Naive B cell (primary cell): ENCODE results near the gene KCNH2. TPM values are rescaled to one million over a fixed set of nuclear protein-coding genes. Genes with fewer than 3 reads are reported as not detected.

ENCODE experiments used
- ATAC-seq, 2 donors: fragments of 150-1000 bp; cut with Tn5 transposase; 2 replicates each; pipeline ENCODE4 v1.10.0; 2021; ENCODE audit warnings: low read depth in 2 of 2, mild to moderate bottlenecking in 2 of 2, moderate library complexity in 2 of 2
- DNase-seq: peaks from one replicate; pipeline ENCODE4 v3.0.0; 2022
- H3K27ac Mint-ChIP-seq, 6 donors: one replicate each; pipeline ENCODE4 v1.8.0; 2020 to 2022; ENCODE audit warnings: mild to moderate bottlenecking in 6 of 6, mixed read lengths in 6 of 6, moderate library complexity in 5 of 6, inconsistent platforms in 2 of 6
- H3K27me3 Mint-ChIP-seq, 3 donors: one replicate each; pipeline ENCODE4 v1.8.0; 2021 to 2022; ENCODE audit warnings: mixed read lengths in 3 of 3, mild to moderate bottlenecking in 1 of 3
- H3K36me3 Mint-ChIP-seq, 2 donors: one replicate each; pipeline ENCODE4 v1.8.0; 2020 to 2022; ENCODE audit warnings: mixed read lengths in 2 of 2, inconsistent platforms in 1 of 2, mild to moderate bottlenecking in 1 of 2
- H3K4me1 Mint-ChIP-seq, 3 donors: one replicate each; pipeline ENCODE4 v1.8.0; 2020 to 2022; ENCODE audit warnings: mixed read lengths in 3 of 3, inconsistent platforms in 1 of 3, mild to moderate bottlenecking in 1 of 3, moderate library complexity in 1 of 3
- H3K4me3 Mint-ChIP-seq, 8 donors: one replicate each; pipeline ENCODE4 v1.8.0; 2020 to 2022; ENCODE audit warnings: mild to moderate bottlenecking in 8 of 8, mixed read lengths in 8 of 8, moderate library complexity in 8 of 8, inconsistent platforms in 2 of 8
- H3K9me3 Mint-ChIP-seq, 7 donors: one replicate each; pipeline ENCODE4 v1.8.0; 2020 to 2022; ENCODE audit warnings: mixed read lengths in 7 of 7, mild to moderate bottlenecking in 5 of 7, inconsistent platforms in 2 of 7, moderate library complexity in 1 of 7
- polyA plus RNA-seq, 6 donors: library from polyadenylated mRNA; unstranded; fragments of 300-500 nt; fragmentation: Illumina TruSeq; gene quantifications; one replicate each; pipeline ENCODE4 v1.2.3, GENCODE V29; 2021; ENCODE audit warnings: low read depth in 6 of 6

KCNH2 gene
- polyA plus RNA-seq, 6 donors from 2014 or later, result 0.17 to 0.29 (median 0.29) TPM; not detected in 3

DNA sequence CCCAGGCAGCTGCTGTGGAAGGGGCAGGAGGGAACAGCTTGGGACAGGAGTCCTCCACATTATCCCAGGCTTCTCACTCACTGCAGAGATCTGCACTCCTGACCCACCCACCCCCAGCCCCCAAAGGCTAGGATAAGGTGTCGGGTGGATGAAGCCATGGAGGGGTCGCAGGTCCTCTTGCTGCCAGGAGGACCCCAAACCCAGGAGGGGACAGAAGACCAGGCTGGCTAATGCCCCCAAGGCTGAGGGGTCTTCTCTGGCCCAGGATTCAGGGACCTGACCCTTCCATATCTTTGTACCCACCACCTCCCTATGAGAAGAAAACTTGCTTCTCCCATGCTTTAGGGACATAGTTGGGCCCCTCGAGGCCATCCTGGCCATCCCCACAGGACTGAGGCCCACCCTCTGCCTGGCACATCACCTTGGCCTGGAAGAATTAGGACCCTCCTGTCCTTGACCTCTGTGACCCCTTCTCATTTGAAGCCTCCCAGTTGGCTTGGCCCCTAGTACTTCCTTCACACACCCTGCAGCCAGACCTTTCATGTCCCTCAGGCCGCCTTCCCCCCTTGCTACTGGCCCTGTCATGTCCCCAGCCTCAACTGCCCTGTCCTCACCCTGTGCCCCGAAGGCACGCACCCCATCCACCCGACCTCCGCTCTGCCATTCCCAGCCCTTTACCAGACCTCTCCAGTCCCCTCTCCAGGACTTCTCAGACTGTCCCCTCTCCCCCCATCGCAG, 21.6 kb downstream of the KCNH2 start:
- peak overlapping the region in 2 of 6 donors; percentile 47 to 93 for H3K27ac Mint-ChIP-seq
- ATAC-seq (no peak), DNase-seq (no peak)
- peaks cover 0 to 10% of the 10 kb centered on the region in 2 donors for H3K36me3 Mint-ChIP-seq
- H3K4me3 Mint-ChIP-seq, result no peak overlapping the region
- H3K4me1 Mint-ChIP-seq, result peaks cover 5 to 7% (median 5%) of the 10 kb centered on the region in 3 donors
- no peaks in the 10 kb centered on the region for H3K9me3 Mint-ChIP-seq
- peaks cover 36 to 86% (median 78%) of the 10 kb centered on the region in 3 donors for H3K27me3 Mint-ChIP-seq

DNA sequence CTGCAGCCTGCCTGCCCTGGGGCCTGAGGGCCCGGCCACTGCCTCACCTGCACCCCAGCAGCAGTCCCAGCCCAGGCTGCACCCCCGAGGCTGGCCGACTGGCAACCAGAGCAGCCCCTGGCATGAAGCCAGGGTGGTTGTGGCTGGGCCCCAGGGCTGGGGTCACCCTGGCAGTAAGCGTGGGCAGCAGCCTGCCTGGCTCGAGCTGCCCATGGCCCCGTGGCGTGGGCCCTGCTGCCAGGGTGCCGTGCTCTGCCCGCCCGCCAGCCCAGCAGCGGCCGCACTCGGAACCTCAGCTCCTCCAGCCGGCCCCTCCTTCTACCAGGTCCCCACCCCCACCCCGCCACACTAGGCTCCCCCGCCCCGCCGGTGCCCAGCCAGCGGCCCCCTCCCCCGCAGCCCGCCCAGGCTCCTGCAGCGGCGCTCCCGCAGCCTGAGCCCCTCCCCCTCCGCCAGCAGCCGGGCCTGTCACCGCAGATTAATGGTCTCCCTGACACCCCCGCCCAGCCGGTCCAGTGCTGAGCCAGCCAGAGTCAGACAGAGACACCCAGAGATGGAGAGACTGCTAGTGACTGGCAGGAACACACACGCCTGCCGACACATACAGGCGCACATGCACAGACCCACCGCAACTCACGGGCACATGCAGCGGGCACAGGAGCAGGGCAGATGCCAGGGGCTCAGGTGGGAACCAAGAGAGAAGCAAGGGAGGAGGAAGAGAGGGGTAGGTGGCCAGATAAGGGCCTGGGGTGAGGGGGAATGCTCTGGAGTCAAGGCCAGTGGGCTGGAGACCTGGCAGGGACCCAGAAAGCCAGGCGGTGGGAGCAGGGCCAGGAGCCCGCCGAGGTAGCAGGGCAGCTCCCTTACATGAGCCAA, 22.4 kb downstream of the KCNH2 start:
- DNase-seq, result no peak
- peaks cover 0 to 10% of the 10 kb centered on the region in 2 donors for H3K36me3 Mint-ChIP-seq
- no peak overlapping the region for H3K4me3 Mint-ChIP-seq
- no peak overlapping the region for H3K27ac Mint-ChIP-seq
- H3K4me1 Mint-ChIP-seq, result peaks cover 5 to 7% (median 5%) of the 10 kb centered on the region in 3 donors
- no peaks in the 10 kb centered on the region for H3K9me3 Mint-ChIP-seq
- peaks cover 36 to 79% (median 70%) of the 10 kb centered on the region in 3 donors for H3K27me3 Mint-ChIP-seq
- no peak for ATAC-seq

DNA sequence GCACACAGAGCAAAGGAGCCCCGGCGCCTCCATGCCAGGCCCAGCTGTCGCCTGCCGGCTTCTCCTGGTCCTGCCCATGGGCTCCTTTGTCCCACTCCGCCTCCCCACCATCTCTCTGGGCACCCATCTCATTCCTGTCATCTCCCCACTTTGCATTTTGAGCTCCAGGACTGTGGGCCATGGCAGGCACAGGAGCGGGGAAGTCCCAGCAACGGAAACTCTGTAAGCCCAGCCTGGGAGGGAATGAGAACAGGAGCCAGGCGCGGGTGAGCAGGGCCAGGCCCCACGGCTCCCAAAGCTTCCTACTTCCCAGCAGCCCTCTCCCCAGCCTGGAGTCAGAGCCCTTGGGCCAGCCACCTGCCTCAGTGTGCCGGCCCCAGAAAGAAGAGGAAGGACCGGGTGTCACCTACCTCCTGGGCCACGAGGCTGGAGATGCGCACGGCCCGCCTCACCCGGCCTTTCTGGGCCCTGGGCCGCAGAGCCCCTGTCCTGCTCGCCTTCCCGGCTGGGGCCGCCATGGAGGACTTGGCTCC, 23.1 kb downstream of the KCNH2 start:
- H3K4me3 Mint-ChIP-seq, result no peak overlapping the region
- H3K27ac Mint-ChIP-seq, result no peak overlapping the region
- H3K9me3 Mint-ChIP-seq, result no peaks in the 10 kb centered on the region
- H3K36me3 Mint-ChIP-seq, result peaks cover 0 to 10% of the 10 kb centered on the region in 2 donors
- ATAC-seq (no peak), DNase-seq (no peak)
- H3K27me3 Mint-ChIP-seq, result peaks cover 30 to 75% (median 63%) of the 10 kb centered on the region in 3 donors
- H3K4me1 Mint-ChIP-seq, result peaks cover 5 to 7% (median 5%) of the 10 kb centered on the region in 3 donors

DNA sequence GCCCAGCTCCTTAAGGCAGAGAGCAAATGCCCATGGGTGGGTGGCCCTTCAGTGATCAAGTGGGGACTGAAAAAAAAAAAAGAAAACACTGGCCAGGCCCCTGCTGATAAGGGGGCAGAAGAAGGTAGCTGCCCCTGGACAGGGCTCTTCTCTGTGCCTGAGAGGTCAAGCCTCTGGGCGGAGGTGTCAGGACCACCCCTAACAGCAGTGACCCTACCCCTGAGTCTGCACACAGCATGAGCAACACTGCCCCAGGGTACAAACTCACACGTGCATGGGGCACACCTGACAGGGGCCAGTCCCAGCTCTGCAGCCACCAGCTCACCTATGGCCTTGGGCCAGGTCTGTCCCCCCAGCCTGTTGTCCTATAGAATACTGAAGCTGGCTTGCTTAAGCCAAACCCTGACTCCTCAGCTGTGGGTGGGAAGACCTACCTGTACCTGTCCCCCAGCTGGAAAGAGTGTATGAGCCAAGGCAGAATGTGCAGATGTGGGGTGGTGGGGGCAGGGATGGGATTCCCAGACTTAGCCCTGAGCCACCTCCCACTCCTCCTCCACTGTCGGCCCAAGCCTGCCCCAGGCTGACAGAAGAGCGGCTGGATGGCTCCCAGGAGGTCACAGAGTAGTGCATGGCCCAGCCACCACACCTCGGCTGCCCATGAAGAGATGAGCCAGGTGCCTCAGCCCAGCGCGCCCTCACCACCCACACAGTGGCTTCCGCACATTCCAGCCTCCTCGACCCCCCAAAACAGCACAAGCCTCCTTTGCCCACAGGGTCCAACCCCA, 23.7 kb downstream of the KCNH2 start:
- Mint-ChIP-seq H3K36me3 (peaks cover 0 to 10% of the 10 kb centered on the region in 2 donors), H3K4me1 (peaks cover 5% of the 10 kb centered on the region in 3 donors), H3K27me3 (peaks cover 24 to 74% (median 60%) of the 10 kb centered on the region in 3 donors), H3K27ac (no peak overlapping the region), H3K4me3 (no peak overlapping the region), H3K9me3 (no peaks in the 10 kb centered on the region)
- ATAC-seq (no peak), DNase-seq (no peak)

DNA sequence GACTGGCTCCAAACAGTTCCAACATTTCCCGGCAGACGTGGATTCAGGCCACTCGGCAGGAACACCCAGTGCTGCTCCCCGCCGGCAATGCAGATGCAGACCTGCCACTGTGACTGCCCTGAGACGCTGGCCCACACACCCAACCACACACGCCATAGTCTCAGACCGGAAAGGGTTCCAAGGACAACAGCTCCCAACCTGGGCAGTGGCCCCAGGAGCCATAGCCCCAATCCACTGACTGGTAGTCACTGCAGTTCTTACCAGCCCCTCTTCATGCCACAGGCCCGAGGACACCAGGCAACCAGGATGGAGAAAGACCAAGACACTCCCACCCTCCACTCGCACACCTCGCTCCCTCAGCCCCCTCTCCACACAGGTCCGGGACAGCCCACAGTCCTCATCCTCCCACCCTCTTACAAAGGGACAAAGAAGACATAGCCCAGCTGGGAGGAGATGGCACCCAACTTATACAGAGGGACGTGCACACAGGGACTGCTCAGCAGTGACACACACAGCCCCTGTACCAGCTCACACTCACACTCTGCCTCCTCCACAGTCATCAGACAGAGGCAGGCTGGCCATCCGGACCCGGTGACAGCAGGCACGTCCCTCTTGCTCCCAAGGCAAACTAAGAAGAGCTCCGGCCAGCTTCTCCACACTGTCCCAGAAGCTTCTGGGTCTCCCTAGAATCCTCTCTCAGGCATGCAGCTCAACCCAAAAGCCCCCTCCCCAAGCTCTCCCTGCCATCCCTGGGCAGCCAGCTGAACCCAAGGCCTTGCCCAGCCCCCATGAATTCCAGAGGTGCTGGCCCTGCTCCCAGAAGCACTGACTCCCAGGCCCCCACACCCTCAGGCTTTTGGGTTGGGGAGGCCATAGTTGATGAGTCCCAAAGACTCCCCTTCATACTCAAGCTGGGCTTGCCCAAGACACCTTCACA, 24.8 kb downstream of the KCNH2 start:
- peaks cover 0 to 10% of the 10 kb centered on the region in 2 donors for H3K36me3 Mint-ChIP-seq
- no peak overlapping the region for H3K27ac Mint-ChIP-seq
- ATAC-seq (no peak), DNase-seq (no peak)
- H3K27me3 Mint-ChIP-seq, result peaks cover 18 to 75% (median 61%) of the 10 kb centered on the region in 3 donors
- H3K4me1 Mint-ChIP-seq, result peaks cover 2 to 7% (median 5%) of the 10 kb centered on the region in 3 donors
- H3K4me3 Mint-ChIP-seq, result no peak overlapping the region
- H3K9me3 Mint-ChIP-seq, result no peaks in the 10 kb centered on the region

DNA sequence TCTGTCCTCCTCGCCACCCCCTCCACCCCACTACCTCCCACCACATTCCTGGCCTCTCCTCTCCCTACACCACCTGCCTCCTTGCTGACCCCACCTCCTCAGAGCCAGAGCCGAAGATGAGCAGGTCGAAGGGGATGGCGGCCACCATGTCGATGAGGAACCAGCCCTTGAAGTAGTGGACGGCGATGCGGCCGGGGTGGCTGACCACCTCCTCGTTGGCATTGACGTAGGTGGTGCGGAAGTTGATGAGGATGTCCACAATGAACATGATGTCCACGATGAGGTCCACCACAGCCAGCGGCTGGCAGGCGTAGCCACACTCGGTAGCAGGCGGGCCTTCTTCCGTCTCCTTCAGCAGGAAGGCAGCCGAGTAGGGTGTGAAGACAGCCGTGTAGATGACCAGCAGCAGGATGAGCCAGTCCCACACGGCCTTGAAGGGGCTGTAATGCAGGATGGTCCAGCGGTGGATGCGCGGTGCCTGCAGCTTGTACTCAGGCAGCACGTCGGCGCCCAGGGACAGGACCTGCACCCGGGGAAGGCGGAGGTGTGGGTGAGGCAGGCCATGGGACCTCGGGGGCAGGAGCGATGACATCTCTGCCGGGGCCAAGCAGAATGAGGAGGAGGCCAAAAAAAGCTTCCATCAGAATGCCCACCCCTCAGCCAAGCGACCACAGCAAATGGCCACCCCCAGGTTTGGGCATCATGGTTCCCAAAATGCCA, 25.6 kb downstream of the KCNH2 start:
- DNase-seq (no peak), ATAC-seq (no peak)
- peaks cover 2 to 7% (median 4%) of the 10 kb centered on the region in 3 donors for H3K4me1 Mint-ChIP-seq
- no peak overlapping the region for H3K27ac Mint-ChIP-seq
- H3K9me3 Mint-ChIP-seq, result no peaks in the 10 kb centered on the region
- peaks cover 18 to 79% (median 63%) of the 10 kb centered on the region in 3 donors for H3K27me3 Mint-ChIP-seq
- H3K36me3 Mint-ChIP-seq, result peaks cover 0 to 8% of the 10 kb centered on the region in 2 donors
- H3K4me3 Mint-ChIP-seq, result no peak overlapping the region

DNA sequence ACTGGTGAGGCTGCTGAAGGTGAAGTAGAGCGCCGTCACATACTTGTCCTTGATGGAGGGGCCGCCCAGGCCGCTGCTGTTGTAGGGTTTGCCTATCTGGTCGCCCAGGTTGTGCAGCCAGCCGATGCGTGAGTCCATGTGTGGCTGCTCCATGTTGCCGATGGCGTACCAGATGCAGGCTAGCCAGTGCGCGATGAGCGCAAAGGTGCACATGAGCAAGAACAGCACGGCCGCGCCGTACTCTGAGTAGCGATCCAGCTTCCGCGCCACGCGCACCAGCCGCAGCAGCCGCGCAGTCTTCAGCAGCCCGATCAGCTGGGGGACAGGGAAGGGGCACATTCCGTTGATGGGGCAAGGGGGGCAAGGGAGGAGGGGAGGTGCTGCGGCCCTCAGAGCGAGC, 26.6 kb downstream of the KCNH2 start:
- ATAC-seq (no peak), DNase-seq (no peak)
- Mint-ChIP-seq H3K27me3 (peaks cover 9 to 73% (median 58%) of the 10 kb centered on the region in 3 donors), H3K4me3 (no peak overlapping the region), H3K4me1 (peaks cover 0 to 7% (median 1%) of the 10 kb centered on the region in 3 donors), H3K36me3 (no peaks in the 10 kb centered on the region), H3K9me3 (no peaks in the 10 kb centered on the region), H3K27ac (peak overlapping the region in 1 of 6 donors; percentile 54)

DNA sequence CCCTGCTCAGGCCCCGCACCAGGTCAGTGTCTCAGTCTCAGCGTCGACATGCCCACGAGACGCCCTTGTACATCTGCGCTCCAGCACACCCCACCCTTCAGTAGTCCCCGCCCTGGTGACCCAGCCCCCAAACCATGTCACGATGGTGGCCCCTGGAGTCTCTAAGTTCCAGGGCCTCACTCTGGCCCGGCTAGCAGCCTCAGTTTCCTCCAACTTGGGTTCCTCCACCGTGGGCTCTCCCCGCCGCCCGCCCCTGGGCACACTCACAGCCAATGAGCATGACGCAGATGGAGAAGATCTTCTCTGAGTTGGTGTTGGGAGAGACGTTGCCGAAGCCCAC, 27.0 kb downstream of the KCNH2 start:
- Mint-ChIP-seq H3K9me3 (no peaks in the 10 kb centered on the region), H3K4me1 (peaks cover 0 to 7% (median 2%) of the 10 kb centered on the region in 3 donors), H3K27me3 (peaks cover 8 to 76% (median 58%) of the 10 kb centered on the region in 3 donors), H3K27ac (peak overlapping the region in 1 of 6 donors; percentile 33), H3K36me3 (no peaks in the 10 kb centered on the region), H3K4me3 (no peak overlapping the region)
- DNase-seq (no peak), ATAC-seq (no peak)

DNA sequence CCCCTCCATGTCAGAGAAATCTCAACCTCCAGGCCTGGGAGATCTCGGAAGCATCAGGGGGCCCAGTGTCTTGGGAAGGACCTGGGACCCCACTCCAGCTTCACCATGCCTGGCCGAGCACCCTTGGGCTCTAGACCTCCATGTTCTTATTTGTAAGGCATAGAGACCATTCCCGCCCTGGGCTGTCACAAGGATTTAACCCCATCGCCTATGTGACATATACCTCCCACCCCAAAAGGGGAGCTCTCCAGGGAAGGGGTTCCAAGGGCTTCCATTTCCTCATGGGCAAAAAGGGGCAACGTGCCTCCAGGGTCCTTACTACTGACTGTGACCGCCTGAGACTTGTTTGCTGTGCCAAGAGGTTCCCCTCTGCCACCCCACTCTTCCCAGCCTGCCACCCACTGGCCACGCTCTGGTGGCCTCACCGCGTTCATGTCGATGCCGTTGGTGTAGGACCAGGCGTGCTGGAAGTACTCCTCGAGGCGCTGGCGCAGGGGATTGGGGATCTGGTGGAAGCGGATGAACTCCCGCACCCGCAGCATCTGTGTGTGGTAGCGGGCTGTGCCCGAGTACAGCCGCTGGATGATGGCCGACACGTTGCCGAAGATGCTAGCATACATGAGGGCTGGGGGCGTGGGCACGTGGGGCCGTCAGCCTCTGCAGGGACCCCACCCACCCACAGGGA, 27.5 kb downstream of the KCNH2 start:
- Mint-ChIP-seq H3K4me3 (peak overlapping the region in 1 of 8 donors; percentile 42), H3K4me1 (peaks cover 0 to 3% (median 2%) of the 10 kb centered on the region in 3 donors), H3K27ac (no peak overlapping the region), H3K36me3 (no peaks in the 10 kb centered on the region), H3K27me3 (peaks cover 5 to 76% (median 57%) of the 10 kb centered on the region in 3 donors), H3K9me3 (no peaks in the 10 kb centered on the region)
- no peak for DNase-seq
- no peak for ATAC-seq

DNA sequence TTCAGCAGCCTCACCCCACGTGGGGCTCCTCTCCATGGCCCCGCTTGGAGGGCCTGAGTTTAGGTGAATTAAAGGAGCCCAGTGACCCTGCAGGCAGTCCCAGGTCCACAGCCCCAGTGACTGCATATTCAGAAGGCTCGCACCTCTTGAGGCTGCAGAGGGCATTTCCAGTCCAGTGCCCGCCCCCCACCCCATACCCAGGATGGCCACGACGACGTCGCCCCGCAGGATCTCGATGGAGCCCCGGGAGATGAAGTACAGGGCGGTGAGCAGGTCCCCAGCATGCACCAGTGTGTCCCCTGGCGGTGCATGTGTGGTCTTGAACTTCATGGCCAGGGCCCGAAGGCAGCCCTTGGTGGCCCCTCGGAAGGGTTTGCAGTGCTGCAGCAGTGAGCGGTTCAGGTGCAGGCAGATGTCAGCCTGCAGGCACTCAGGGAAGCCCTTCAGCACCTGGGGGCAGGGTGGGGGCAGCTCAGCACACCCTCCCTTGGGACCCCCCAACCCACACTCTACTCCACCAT, 28.1 kb downstream of the KCNH2 start:
- ATAC-seq, result no peak
- H3K27me3 Mint-ChIP-seq, result peaks cover 5 to 79% (median 59%) of the 10 kb centered on the region in 3 donors
- no peak for DNase-seq
- no peak overlapping the region for H3K4me3 Mint-ChIP-seq
- H3K4me1 Mint-ChIP-seq, result peaks cover 0 to 3% (median 2%) of the 10 kb centered on the region in 3 donors
- H3K9me3 Mint-ChIP-seq, result no peaks in the 10 kb centered on the region
- no peaks in the 10 kb centered on the region for H3K36me3 Mint-ChIP-seq
- no peak overlapping the region for H3K27ac Mint-ChIP-seq

DNA sequence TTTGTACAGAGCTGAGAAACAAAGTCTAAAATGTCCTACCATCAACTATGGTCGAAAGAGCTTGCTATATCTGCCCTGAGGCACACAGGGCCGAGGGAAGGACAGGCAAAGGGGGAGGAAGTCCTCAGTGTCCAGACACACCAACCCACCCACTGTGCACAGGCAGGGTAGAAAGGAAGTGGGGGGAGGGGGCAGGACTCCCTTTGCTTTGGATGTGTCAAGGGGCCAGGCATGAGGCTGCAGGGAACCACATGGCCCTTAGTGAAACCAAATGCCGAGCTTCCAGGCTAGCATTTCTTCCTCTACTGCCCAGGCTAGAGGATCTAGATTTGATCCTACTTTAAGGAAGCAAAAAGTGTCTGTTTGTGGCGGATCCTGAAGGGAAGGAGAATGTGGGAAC, 28.6 kb downstream of the KCNH2 start:
- H3K4me3 Mint-ChIP-seq, result no peak overlapping the region
- peaks cover 0 to 3% (median 2%) of the 10 kb centered on the region in 3 donors for H3K4me1 Mint-ChIP-seq
- H3K36me3 Mint-ChIP-seq, result no peaks in the 10 kb centered on the region
- H3K27ac Mint-ChIP-seq, result no peak overlapping the region
- DNase-seq (no peak), ATAC-seq (no peak)
- no peaks in the 10 kb centered on the region for H3K9me3 Mint-ChIP-seq
- peaks cover 5 to 78% (median 54%) of the 10 kb centered on the region in 3 donors for H3K27me3 Mint-ChIP-seq
